Calu3 (cell line): Measurements from ENCODE around the gene OSBPL7. TPM values are rescaled to one million over a fixed set of nuclear protein-coding genes. Genes with fewer than 3 reads are reported as not detected.

Source experiments
- BruUV-seq: library from RNA; stranded (reverse); fragments of 400-500 nt; replicated peaks from 2 replicates; lab custom pipeline; 2021; lab: Mats Ljungman, UMichigan
- CTCF ChIA-PET: fragments of 300-600 bp; sonication (Branson Sonifier 250); formaldehyde crosslinking; loops from one replicate; lab custom pipeline; 2022; ENCODE audit warnings: antibody characterized with exemption; lab: Charles Lee
- DNase-seq: peaks from one replicate; pipeline ENCODE4 v3.0.0; 2022
- H3K27ac Mint-ChIP-seq: one replicate; pipeline ENCODE4 v1.8.0; 2022; ENCODE audit warnings: mixed read lengths; ENCODE audit not compliant: unreplicated experiment
- H3K27me3 Mint-ChIP-seq: one replicate; pipeline ENCODE4 v1.8.0; 2022; ENCODE audit warnings: mixed read lengths; ENCODE audit not compliant: unreplicated experiment
- H3K36me3 Mint-ChIP-seq: one replicate; pipeline ENCODE4 v1.8.0; 2022; ENCODE audit warnings: mild to moderate bottlenecking, moderate library complexity, mixed read lengths; ENCODE audit not compliant: insufficient read depth, unreplicated experiment
- H3K4me1 Mint-ChIP-seq: one replicate; pipeline ENCODE4 v1.8.0; 2022; ENCODE audit warnings: mild to moderate bottlenecking, low read depth, mixed read lengths; ENCODE audit not compliant: unreplicated experiment
- H3K4me3 Mint-ChIP-seq: one replicate; pipeline ENCODE4 v1.8.0; 2022; ENCODE audit warnings: mild to moderate bottlenecking, low read depth, moderate library complexity, mixed read lengths; ENCODE audit not compliant: unreplicated experiment
- H3K9me3 Mint-ChIP-seq: one replicate; pipeline ENCODE4 v1.8.0; 2022; ENCODE audit warnings: low read depth, mixed read lengths; ENCODE audit not compliant: unreplicated experiment
- intact Hi-C: fragments of 100-400 bp; cut with micrococcal nuclease; formaldehyde crosslinking; loops from one replicate; pipeline ENCODE4 v1.10.0; 2022; ENCODE audit not compliant: unreplicated experiment
- total RNA-seq: library from RNA; stranded (reverse); gene quantifications from 2 replicates; pipeline ENCODE4 v1.2.3, GENCODE V29; 2022
- TF ChIP-seq, protein P1 (sequence below): fragments of 200-600 bp; IDR thresholded peaks from one replicate; pipeline ENCODE4 v1.8.0; 2022; ENCODE audit warnings: antibody characterized with exemption; ENCODE audit not compliant: unreplicated experiment

The OSBPL7 gene
- total RNA-seq, 1 experiment from 2014 or later, result 58.4 TPM

GRCh38 chr17:47797797-47798196, 23.8 kb downstream of the OSBPL7 start:
- TF ChIP-seq, protein P1, sequence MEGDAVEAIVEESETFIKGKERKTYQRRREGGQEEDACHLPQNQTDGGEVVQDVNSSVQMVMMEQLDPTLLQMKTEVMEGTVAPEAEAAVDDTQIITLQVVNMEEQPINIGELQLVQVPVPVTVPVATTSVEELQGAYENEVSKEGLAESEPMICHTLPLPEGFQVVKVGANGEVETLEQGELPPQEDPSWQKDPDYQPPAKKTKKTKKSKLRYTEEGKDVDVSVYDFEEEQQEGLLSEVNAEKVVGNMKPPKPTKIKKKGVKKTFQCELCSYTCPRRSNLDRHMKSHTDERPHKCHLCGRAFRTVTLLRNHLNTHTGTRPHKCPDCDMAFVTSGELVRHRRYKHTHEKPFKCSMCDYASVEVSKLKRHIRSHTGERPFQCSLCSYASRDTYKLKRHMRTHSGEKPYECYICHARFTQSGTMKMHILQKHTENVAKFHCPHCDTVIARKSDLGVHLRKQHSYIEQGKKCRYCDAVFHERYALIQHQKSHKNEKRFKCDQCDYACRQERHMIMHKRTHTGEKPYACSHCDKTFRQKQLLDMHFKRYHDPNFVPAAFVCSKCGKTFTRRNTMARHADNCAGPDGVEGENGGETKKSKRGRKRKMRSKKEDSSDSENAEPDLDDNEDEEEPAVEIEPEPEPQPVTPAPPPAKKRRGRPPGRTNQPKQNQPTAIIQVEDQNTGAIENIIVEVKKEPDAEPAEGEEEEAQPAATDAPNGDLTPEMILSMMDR, result no peak
- BruUV-seq, result no TSS peak
- Mint-ChIP-seq H3K4me3 (no peak overlapping the region), H3K9me3 (no peaks in the 10 kb centered on the region), H3K27me3 (peaks cover 76% of the 10 kb centered on the region), H3K27ac (no peak overlapping the region), H3K4me1 (no peaks in the 10 kb centered on the region), H3K36me3 (no peaks in the 10 kb centered on the region)
- CTCF ChIA-PET, result no interaction called here
- no peak for DNase-seq
- intact Hi-C loops, result no loop called here

DNA sequence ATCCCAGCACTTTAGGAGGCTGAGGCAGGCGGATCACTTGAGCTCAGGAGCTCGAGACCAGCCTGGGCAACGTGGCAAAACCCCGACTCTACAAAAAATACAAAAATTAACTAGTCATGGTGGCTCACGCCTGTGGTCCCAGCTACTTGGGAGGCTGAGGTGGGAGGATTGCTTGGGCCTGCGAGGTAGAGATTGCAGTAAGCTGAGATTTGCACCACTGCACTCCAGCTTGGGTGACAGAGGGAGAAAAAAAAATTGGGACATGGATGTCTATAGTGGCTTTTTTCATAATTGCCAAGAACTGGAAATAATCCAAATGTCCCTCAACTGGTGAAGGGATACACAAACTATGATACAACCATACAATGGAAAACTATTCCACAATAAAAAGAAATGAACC, 28.6 kb downstream of the OSBPL7 start:
- Mint-ChIP-seq H3K27me3 (peaks cover 98% of the 10 kb centered on the region), H3K9me3 (no peaks in the 10 kb centered on the region), H3K27ac (no peak overlapping the region), H3K4me3 (no peak overlapping the region), H3K36me3 (no peaks in the 10 kb centered on the region), H3K4me1 (no peaks in the 10 kb centered on the region)
- intact Hi-C loops, result no loop called here
- no TSS peak for BruUV-seq
- CTCF ChIA-PET, result no interaction called here
- TF ChIP-seq, protein P1, result no peak
- no peak for DNase-seq

DNA sequence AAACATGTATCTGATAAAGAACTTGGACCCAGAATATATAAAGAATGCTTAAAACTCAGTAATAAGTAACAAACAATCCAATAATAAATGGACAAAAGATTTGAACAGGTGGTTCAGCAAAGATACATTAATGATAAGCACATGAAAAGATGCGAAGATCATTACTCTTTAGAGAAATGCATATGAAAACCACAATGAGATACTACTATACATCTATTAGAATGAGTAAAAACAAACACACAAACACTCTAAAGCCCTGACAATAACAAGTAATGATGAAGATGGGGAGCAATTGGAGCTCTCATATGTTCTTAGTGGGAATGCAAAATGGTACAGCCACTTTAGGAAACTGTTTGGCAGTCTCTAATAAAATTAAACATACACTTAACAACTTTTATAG, 29.1 kb downstream of the OSBPL7 start:
- CTCF ChIA-PET, result no interaction called here
- Mint-ChIP-seq H3K4me1 (no peaks in the 10 kb centered on the region), H3K4me3 (no peak overlapping the region), H3K27ac (no peak overlapping the region), H3K27me3 (peaks cover 98% of the 10 kb centered on the region), H3K9me3 (no peaks in the 10 kb centered on the region), H3K36me3 (no peaks in the 10 kb centered on the region)
- intact Hi-C loops, result no loop called here
- no peak for DNase-seq
- no TSS peak for BruUV-seq
- TF ChIP-seq, protein P1, result no peak

DNA sequence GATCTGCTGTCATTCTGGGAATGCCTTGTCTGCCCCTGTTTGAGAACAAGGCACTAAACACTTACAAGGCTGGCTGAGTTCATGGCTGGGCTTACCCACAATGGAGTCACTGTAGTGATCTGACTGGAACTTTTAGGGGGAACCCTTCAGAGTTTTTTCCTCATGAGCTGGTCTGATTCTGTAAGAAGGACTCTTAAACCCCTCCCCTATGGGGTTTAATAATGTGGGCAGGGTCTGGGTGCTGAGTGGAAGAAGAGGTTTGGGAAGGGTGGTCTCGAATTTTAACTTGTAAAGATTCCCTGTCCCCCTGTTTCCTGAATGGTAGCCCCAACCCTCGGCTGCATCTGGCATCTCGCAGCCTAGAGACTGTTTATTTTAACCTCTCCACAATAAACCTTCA, 30.6 kb downstream of the OSBPL7 start:
- Mint-ChIP-seq H3K9me3 (no peaks in the 10 kb centered on the region), H3K4me3 (no peak overlapping the region), H3K4me1 (no peaks in the 10 kb centered on the region), H3K27ac (no peak overlapping the region), H3K36me3 (no peaks in the 10 kb centered on the region), H3K27me3 (peaks cover 90% of the 10 kb centered on the region)
- TF ChIP-seq, protein P1, result no peak
- DNase-seq, result no peak
- BruUV-seq, result no TSS peak
- intact Hi-C loops, result no loop called here
- CTCF ChIA-PET, result no interaction called here
